Ascending aorta (tissue), 2 donors: ENCODE results near the gene CTNNA2. TPM values are rescaled to one million over a fixed set of nuclear protein-coding genes. Genes with fewer than 3 reads are reported as not detected.

Experiments
- DNase-seq, 2 donors: peaks; one replicate each; pipeline ENCODE4 v3.0.0-alpha.2; 2019; ENCODE audit warnings: low spot score in 2 of 2
- H3K27ac ChIP-seq, 2 donors: fragments of 200-600 bp; sonication (generic); one replicate each; pipeline ENCODE4 v1.5.1; 2016 to 2017; ENCODE audit warnings: mild to moderate bottlenecking in 1 of 2
- H3K27me3 ChIP-seq: fragments of 200-600 bp; sonication (generic); one replicate; pipeline ENCODE4 v1.5.1; 2017
- H3K36me3 ChIP-seq, 2 donors: fragments of 200-600 bp; sonication (generic); one replicate each; pipeline ENCODE4 v1.5.1; 2016
- H3K4me1 ChIP-seq, 2 donors: fragments of 200-600 bp; sonication (generic); one replicate each; pipeline ENCODE4 v1.5.1; 2016 to 2017; ENCODE audit warnings: mild to moderate bottlenecking in 1 of 2
- H3K4me3 ChIP-seq, 2 donors: fragments of 200-600 bp; sonication (generic); one replicate each; pipeline ENCODE4 v1.5.1; 2016 to 2017; ENCODE audit warnings: mild to moderate bottlenecking in 1 of 2
- H3K9me3 ChIP-seq, 2 donors: fragments of 200-600 bp; sonication (generic); one replicate each; pipeline ENCODE4 v1.5.1; 2016
- CTCF ChIP-seq, 3 experiments: fragments of 200-600 bp in 2 of 3; fragments of 450-650 bp in 1 of 3; sonication (generic) in 2 of 3; IDR thresholded peaks; one replicate each; pipeline ENCODE4 v1.5.1; 2016 to 2019; ENCODE audit warnings: antibody characterized with exemption in 3 of 3, mild to moderate bottlenecking in 1 of 3, moderate library complexity in 1 of 3
- intact Hi-C: fragments of 100-400 bp; cut with DNase I; formaldehyde crosslinking; loops from one replicate; pipeline ENCODE4 v1.15.1; 2023
- total RNA-seq: library from RNA; depleted of rRNA; stranded (reverse); fragments of >200 nt; gene quantifications from one replicate; pipeline ENCODE4 v1.1.0, GENCODE V29; 2016

Gene CTNNA2
- total RNA-seq, 1 donor from 2014 or later, result not detected

- Histone ChIP-seq H3K4me1 (no peaks in the 10 kb centered on the region), H3K27me3 (no peaks in the 10 kb centered on the region), H3K36me3 (no peaks in the 10 kb centered on the region), H3K9me3 (no peaks in the 10 kb centered on the region), H3K4me3 (no peak overlapping the region), H3K27ac (no peak overlapping the region)
- DNase-seq, result no peak
- TF ChIP-seq CTCF (IDR thresholded peaks at IDR 0.05), result no peak
- intact Hi-C loops, result no loop called here
Measured at GRCh38 chr2:80329491-80329890, 816.6 kb downstream of the CTNNA2 start.

GRCh38 chr2:80330527-80331450 is 817.9 kb downstream of the CTNNA2 start:
- no peak for TF ChIP-seq CTCF (IDR thresholded peaks at IDR 0.05)
- DNase-seq, result no peak
- no peaks in the 10 kb centered on the region for H3K36me3 ChIP-seq
- no peak overlapping the region for H3K4me3 ChIP-seq
- intact Hi-C loops, result no loop called here
- H3K27ac ChIP-seq, result no peak overlapping the region
- no peaks in the 10 kb centered on the region for H3K27me3 ChIP-seq
- H3K4me1 ChIP-seq, result no peaks in the 10 kb centered on the region
- no peaks in the 10 kb centered on the region for H3K9me3 ChIP-seq

GRCh38 chr2:80333886-80334285 is 821.0 kb downstream of the CTNNA2 start:
- no peak overlapping the region for H3K27ac ChIP-seq
- H3K4me1 ChIP-seq, result no peaks in the 10 kb centered on the region
- H3K36me3 ChIP-seq, result no peaks in the 10 kb centered on the region
- no peak for DNase-seq
- intact Hi-C loops, result no loop called here
- H3K27me3 ChIP-seq, result no peaks in the 10 kb centered on the region
- H3K9me3 ChIP-seq, result no peaks in the 10 kb centered on the region
- TF ChIP-seq CTCF (IDR thresholded peaks at IDR 0.05), result no peak
- no peak overlapping the region for H3K4me3 ChIP-seq

GRCh38 chr2:80335411-80335810 is 822.6 kb downstream of the CTNNA2 start:
- Histone ChIP-seq H3K4me1 (no peaks in the 10 kb centered on the region), H3K36me3 (no peaks in the 10 kb centered on the region), H3K9me3 (no peaks in the 10 kb centered on the region), H3K27ac (no peak overlapping the region), H3K4me3 (no peak overlapping the region), H3K27me3 (no peaks in the 10 kb centered on the region)
- DNase-seq, result no peak
- intact Hi-C loops, result no loop called here
- TF ChIP-seq CTCF (IDR thresholded peaks at IDR 0.05), result no peak

GRCh38 chr2:80338794-80339193 is 825.9 kb downstream of the CTNNA2 start:
- no peak overlapping the region for H3K4me3 ChIP-seq
- no peaks in the 10 kb centered on the region for H3K9me3 ChIP-seq
- no peak overlapping the region for H3K27ac ChIP-seq
- no peaks in the 10 kb centered on the region for H3K27me3 ChIP-seq
- no peaks in the 10 kb centered on the region for H3K36me3 ChIP-seq
- TF ChIP-seq CTCF (IDR thresholded peaks at IDR 0.05), result no peak
- intact Hi-C loops, result no loop called here
- H3K4me1 ChIP-seq, result no peaks in the 10 kb centered on the region
- no peak for DNase-seq
